GM18951 (cell line): ENCODE data around the gene CCS.
"Not testable (repeated sequence)": the region's sequence is repeated elsewhere in the genome, so short reads cannot be mapped to it uniquely, and the experiment has no call there.

Source experiments
- POLR2A ChIP-seq: IDR thresholded peaks from 4 replicates; pipeline ENCODE4 v1.6.1; 2011; ENCODE audit warnings: mild to moderate bottlenecking; ENCODE audit not compliant: insufficient read length, insufficient read depth; ENCODE audit errors: extremely low read depth
- in situ Hi-C: fragments of 300-500 bp; cut with MboI; formaldehyde crosslinking; loops from one replicate; pipeline ENCODE4 v1.12.0; 2022; ENCODE audit warnings: low sequenced_read_pairs, mixed read lengths, inconsistent platforms; ENCODE audit not compliant: unreplicated experiment

Gene CCS

DNA sequence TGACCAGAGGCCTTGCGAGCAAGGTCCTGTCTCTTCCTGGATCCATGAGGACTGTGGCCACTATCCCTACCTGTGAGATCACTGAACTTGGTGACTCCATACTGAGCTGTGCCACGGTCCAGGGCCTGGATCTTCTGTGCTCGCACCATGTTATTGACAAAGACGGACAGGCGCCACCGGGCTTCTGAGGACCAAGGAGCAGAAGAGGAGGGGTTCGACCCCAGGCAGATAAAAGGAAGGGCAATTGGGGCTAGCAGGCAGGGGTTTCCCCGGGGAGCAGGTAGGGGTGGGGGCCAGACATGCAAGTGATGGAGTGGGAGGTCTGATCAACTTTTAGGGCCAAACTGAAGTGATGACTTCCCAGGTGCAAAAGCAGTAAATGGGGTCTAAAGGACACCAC is 26.8 kb upstream of the CCS start:
- TF ChIP-seq POLR2A = no peak
- in situ Hi-C loops = loop anchor here (25.0 kb wide), 1 partner anchor 271 kb away; the partner anchor contains the start of gene RCE1

- in situ Hi-C loops = loop anchor here (25.0 kb wide), 1 partner anchor 270 kb away; the partner anchor contains the start of gene RCE1
- TF ChIP-seq POLR2A = no peak
Measured at GRCh38 chr11:66567787-66568123, 25.2 kb upstream of the CCS start.

DNA sequence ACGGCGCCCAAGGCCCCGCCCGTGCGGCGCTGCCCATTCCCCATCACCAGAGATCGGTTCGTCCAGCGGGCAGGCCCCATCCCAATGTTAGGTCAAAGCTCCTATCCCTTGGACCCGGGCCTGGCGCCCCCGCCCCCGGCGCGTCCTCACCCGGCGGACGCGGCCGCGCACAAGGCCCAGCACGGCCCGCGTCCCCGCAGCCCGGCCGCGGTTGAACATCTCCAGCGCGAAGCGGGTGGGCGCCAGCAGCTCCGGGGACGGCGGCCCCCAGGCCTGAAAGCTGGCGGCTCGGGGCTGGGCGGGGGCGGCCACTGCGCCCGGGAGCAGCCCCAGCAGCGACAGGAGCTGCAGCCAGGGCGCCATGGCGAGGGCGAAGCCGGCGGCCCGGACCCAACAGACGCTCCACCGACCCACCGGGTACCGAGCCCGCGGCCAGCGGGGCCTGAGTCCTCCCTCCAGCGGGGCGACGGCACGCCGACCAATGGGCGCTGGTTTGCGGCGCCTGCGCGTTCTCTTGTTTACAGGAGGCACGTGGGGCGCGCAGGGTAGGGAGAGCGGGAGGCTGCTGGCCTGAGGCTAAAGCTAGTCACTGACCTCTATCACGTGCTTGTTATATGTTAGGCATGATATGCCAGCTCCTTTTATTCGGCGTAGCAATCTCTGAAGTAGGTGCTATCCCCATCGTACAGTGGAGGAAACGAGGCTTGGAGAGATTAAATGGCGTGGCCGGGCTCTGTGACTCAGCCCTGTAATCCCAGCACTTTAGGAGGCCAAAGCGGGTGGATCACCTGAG is 24.7 kb upstream of the CCS start, which contains the start of gene CTSF:
CTSF (minus strand) TSS at position 483 of the 793 bp plus-strand sequence; CDS start at position 363, 120 bp downstream.
- TF ChIP-seq POLR2A = no peak
- in situ Hi-C loops = loop anchor here (25.0 kb wide), 1 partner anchor 269 kb away; the partner anchor contains the start of gene RCE1

DNA sequence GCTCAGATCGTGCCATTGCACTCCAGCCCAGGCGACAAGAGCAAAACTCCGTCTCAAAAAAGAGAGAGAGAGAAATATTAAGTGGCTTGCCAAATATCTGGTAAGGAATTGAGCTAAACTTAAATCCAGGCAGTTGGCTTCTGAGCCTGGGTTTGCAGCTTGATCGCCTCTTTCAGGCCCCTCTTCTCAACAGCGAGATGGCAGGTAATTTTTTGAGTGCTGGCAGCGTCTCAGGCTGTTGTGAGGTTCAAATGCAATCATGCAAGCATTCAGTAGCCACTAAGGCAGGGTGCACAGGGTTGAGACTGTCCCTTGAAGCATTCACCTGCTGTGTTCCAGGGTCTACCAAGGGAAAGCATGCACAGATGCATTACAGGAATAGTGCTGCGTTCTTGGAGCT is 23.9 kb upstream of the CCS start:
- in situ Hi-C loops = loop anchor here (25.0 kb wide), 1 partner anchor 268 kb away; the partner anchor contains the start of gene RCE1
- TF ChIP-seq POLR2A = no peak

DNA sequence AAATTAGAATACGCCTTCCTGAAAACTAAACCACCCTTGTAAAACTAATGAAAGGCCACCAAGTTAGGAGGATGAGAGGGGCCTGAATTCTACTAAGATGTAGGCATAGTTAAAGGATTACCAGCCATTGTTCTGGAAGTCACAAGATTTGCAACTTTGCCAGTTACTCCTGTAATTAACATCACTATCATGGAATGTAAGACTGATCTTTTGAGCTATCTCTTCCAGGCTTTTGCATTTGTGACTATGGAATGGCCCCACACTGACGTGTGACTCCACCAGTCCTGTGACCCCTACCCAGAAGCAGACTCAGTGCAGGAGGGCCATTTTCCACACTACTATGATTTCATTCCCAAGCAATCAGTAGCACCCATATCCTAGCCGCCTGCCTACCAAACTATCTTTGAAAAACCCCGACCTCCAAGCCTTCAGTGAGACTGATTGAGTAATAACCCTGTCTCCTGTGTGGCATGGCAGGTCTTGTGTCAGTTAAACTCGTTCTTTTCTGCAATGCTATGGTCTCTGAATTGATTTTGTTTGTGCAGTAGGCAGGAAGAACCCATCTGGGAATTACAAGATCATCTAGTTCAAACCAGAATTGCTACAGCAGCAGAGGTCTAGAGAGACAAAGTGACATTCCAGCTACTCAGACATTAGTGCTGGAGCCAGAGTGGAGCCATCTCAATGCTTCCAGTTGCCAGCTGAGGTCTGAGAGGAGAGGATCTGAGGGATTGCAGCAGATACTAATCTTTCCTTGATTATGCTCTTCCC is 22.7 kb upstream of the CCS start:
- TF ChIP-seq POLR2A = no peak
- in situ Hi-C loops = loop anchor here (25.0 kb wide), 1 partner anchor 267 kb away; the partner anchor contains the start of gene RCE1

DNA sequence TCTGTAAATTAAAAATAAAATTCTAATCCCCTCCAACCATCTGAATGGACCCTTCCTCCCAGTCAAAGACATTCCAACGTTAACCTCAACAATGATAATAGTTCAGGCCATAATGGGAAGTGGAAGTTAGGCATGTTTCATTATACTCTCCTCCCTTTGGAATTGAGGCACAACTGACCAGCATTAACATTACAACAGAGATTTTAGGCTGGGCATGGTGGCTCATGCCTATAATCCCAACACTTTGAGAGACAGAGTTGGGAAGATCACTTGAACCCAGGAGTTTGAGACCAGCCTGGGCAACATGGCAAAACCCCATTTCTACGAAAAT is 22.2 kb upstream of the CCS start:
- no peak for TF ChIP-seq POLR2A
- in situ Hi-C loops = loop anchor here (25.0 kb wide), 1 partner anchor 266 kb away; the partner anchor contains the start of gene RCE1

DNA sequence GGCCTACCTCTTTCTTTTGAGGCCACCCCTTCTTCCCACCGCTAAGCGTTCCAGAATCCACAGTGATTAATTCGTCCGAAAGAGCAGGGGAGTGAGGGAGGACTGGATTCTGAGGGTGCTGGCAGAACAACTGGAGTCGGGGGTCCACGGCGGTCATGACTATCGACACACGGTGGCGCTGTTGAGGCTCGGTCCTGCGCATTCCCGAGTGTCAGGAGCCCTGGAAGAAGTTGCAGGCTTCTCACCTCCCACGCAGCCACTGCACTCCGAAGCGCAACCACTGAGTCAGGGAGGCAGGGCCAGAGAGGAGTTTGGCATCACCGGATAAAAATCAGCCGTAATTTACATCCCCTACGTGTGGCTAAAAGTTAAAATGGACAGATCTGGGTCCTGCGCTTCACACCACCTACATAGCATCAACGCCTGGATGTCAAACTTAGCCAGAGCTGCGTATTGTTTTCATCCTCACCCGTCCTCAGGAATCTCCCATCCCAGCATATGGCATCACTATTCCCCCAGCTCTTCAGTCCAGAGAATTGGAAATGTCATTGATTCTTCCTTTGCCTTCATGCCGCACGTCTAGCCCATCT is 13.9 kb upstream of the CCS start:
- in situ Hi-C loops = no loop called here
- TF ChIP-seq POLR2A = no peak

DNA sequence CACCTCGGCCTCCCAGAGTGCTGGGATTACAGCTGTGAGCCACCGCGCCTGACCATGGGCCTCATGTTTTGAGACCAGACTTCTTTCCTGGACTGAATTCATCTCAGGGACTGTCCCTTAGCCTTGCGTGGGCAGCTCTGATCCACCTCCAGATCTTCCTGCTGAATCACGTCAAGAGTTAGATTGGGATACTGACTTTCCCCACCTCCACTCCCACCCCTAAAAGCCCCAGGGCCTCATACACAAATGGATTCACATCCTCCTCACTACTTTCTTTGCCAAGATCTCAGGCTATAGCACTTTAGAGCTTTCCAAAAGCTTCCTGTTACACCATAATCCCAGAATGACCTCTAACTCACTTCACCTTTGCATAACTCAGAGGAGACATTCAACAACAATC is 12.2 kb upstream of the CCS start:
- TF ChIP-seq POLR2A = no peak

DNA sequence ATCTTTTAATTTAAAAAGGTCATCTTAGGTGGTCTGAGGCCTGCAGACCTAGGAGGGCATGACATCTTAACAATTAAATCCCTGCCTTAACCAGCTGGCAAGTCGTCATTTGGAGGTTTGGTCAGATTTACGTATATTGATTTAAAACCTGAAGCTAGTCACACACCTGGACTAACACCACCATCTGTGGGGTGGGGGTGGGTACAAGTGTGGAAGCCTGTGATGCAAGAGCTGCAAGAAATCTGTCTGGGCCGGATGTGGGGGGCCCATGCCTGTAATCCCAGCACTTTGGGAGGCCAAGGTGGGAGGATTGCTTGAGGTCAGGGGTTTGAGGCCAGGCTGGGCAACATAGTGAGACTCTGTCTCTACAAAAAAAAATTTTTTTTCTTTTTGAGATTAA is 11.7 kb upstream of the CCS start:
- in situ Hi-C loops = no loop called here
- TF ChIP-seq POLR2A = no peak

More for the DNA sequence above, 12.2 kb upstream of the CCS start:
- in situ Hi-C loops = no loop called here

DNA sequence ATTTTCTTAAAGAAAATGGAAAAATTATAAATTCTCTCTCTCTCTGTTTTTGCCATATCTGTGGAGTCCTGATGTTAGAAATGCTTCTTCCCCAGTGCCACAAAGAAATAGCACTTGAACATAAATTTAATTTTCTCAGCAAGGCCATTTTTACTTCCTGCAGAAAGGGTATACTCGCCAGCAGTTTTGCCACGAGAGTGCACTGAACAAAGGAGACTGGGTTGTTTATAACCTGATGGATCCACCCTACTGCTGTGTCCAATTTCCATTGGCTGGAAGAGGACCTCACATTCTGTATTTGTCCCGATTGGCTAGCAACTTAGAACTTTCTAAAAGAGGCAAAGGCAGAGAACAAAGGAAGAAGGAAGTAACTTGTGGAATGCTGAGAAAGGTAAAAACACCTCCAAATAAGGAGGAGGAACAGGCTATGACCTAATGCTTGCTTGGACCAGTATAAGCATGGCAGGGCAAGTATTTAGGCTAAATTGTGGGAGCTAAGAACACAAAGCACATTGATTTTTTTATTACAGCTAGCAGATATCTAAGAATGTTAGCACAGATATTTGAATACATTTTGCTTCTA is 10.3 kb upstream of the CCS start:
- in situ Hi-C loops = not testable (repeated sequence)

DNA sequence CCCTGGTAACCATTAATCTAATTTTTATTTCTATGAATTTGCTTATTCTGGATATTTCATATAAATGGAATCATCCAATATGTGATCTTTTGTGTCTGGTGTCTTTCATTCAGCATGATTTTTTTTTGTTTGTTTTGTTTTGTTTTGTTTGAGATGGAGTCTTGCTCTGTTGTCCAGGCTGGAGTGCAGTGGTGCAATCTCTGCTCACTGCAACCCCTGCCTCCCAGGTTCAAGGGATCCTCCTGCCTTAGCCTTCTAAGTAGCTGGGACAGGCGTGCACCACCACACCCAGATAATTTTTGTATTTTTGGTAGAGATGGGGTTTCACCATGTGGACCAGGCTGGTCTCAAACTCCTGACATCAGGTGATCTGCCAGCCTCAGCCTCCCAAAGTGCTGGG is 7.5 kb upstream of the CCS start:
- in situ Hi-C loops = not testable (repeated sequence)

- no peak for TF ChIP-seq POLR2A
- in situ Hi-C loops = no loop called here
Measured at GRCh38 chr11:66586136-66586535, 6.8 kb upstream of the CCS start.

DNA sequence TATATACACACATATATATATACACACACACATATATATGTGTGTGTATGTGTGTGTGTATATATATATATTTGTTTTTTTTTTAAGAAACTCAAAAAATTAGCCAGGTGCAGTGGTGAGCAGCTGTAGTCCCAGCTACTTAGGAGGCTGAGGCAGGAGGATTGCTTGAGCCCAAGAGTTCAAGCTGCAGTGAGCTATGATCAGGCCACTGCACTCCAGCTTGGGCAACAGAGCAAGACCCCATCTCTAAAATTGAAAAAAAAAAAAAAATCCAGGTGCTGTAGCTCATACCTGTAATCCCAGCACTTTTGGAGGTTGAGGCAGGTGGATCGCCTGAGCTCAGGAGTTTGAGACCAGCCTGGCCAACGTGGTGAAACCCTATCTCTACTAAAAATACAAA is 3.7 kb upstream of the CCS start:
- in situ Hi-C loops = not testable (repeated sequence)

DNA sequence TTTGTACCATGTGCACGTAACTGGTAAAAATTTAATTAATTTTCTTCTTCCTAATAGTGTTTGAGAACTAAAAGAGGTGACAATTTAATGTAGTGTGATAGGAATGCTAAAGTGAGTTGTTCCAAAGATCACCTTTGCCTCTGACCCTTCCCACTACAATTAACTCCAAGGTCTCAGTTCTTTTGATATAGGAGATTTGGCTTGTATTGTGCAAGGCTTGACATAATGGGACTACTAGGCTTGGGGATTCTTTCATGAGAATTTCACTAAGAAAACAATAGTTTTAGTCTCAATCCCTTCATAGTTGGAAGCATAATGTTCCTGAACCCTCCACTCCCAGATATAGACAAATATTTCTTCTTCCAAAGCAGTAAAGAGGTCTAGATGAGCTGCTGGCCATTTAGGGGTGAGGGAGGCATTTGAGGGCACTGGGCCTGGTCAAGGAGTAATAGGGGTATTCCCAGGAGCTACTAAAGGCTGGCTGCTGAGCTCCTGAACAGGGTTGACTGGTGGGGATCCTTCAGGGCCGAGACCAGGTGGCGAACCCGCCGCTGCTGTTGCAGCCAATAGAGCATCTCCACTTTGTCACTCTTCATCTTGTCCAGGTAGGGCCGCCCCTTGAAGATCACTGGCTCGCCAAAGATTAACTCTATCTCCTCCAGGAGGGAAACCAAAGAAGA is 2.8 kb upstream of the CCS start:
- no peak for TF ChIP-seq POLR2A
- in situ Hi-C loops = no loop called here
